Neural progenitor cell (in vitro differentiated cells): ENCODE measurements around the gene CDH18.

Experiments
- EZH2 ChIP-seq: fragments of 200-600 bp; sonication (generic); IDR thresholded peaks from 2 replicates; pipeline ENCODE4 v1.6.1; 2017; ENCODE audit warnings: antibody characterized with exemption, mild to moderate bottlenecking, moderate library complexity
- EZH2phosphoT487 ChIP-seq: fragments of 200-600 bp; sonication (generic); IDR thresholded peaks from 2 replicates; pipeline ENCODE4 v1.6.1; 2017; ENCODE audit warnings: antibody characterized with exemption
- TF ChIP-seq, protein P1 (sequence below): fragments of 200-600 bp; sonication (generic); IDR thresholded peaks from 2 replicates; pipeline ENCODE4 v1.5.1; 2017; ENCODE audit warnings: antibody characterized with exemption, mild to moderate bottlenecking

DNA sequence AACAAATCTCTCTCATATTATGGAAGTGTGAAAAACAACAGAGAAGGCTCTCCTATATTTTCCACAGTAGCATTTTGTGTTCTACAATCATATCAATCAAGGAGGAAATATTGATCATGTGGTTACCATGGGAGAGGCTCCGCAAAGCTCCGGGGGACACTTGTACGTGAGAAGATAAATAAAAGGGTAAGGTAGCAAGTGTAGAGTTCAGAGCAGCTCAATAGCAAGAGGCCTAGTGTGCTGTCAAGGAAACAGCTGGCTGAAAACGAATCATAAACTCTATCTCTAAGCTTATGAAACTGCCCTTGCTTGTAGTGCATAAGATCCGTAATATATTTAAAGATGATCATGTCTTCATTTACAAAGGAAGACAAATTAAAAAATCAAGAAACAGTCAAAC lies 57.5 kb downstream of the CDH18 start:
- TF ChIP-seq EZH2 (no peak), EZH2phosphoT487 (no peak)
- TF ChIP-seq, protein P1, sequence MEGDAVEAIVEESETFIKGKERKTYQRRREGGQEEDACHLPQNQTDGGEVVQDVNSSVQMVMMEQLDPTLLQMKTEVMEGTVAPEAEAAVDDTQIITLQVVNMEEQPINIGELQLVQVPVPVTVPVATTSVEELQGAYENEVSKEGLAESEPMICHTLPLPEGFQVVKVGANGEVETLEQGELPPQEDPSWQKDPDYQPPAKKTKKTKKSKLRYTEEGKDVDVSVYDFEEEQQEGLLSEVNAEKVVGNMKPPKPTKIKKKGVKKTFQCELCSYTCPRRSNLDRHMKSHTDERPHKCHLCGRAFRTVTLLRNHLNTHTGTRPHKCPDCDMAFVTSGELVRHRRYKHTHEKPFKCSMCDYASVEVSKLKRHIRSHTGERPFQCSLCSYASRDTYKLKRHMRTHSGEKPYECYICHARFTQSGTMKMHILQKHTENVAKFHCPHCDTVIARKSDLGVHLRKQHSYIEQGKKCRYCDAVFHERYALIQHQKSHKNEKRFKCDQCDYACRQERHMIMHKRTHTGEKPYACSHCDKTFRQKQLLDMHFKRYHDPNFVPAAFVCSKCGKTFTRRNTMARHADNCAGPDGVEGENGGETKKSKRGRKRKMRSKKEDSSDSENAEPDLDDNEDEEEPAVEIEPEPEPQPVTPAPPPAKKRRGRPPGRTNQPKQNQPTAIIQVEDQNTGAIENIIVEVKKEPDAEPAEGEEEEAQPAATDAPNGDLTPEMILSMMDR: no peak
